ENCODE data around the gene HLA-DQB2. TPM values are rescaled to one million over a fixed set of nuclear protein-coding genes. Genes with fewer than 3 reads are reported as not detected.

Gene HLA-DQB2
- total and polyA plus RNA-seq, 2 experiments from 2014 or later = not detected

GRCh38 chr6:32738126-32738525 is 25.2 kb downstream of the HLA-DQB2 start:
- Histone ChIP-seq H2AFZ (no peak overlapping the region), H4K20me1 (ENCODE audit: insufficient read depth, poor library complexity, severe bottlenecking) (no peaks in the 10 kb centered on the region), H3K4me2 (no peak overlapping the region), H3K36me3 (replicated peaks; ENCODE audit: insufficient read depth, low read depth) (no peaks in the 10 kb centered on the region), H3K4me1 (ENCODE audit: insufficient read depth) (no peaks in the 10 kb centered on the region), H3K9me2 (replicated peaks; ENCODE audit: insufficient read depth) (no peaks in the 10 kb centered on the region), H3K27me3 (peaks cover 5% of the 10 kb centered on the region), H3K27ac (no peak overlapping the region), H3K9me3 (ENCODE audit: low read depth) (no peaks in the 10 kb centered on the region), H3K79me2 (no peaks in the 10 kb centered on the region), H3K4me3 (no peak overlapping the region)
- DNase-seq (ENCODE audit: low spot score) = no peak
- 43% methylated on average over 2 of the region's 2 CpGs for WGBS (ENCODE audit: low lambda C conversion rate, missing lambda C conversion rate)
- TF ChIP-seq CTCF (IDR thresholded peaks at IDR 0.05; ENCODE audit: poor library complexity) (no peak), EZH2 (IDR thresholded peaks at IDR 0.05; ENCODE audit: borderline replicate concordance) (no peak), EZH2phosphoT487 (IDR thresholded peaks at IDR 0.05; ENCODE audit: low read depth, severe bottlenecking, unreplicated experiment) (no peak)

- Histone ChIP-seq H4K20me1 (ENCODE audit: insufficient read depth, poor library complexity, severe bottlenecking) (no peaks in the 10 kb centered on the region), H3K36me3 (replicated peaks; ENCODE audit: insufficient read depth, low read depth) (no peaks in the 10 kb centered on the region), H3K9me2 (replicated peaks; ENCODE audit: insufficient read depth) (no peaks in the 10 kb centered on the region), H3K27ac (no peak overlapping the region), H3K27me3 (no peaks in the 10 kb centered on the region), H3K4me1 (ENCODE audit: insufficient read depth) (no peaks in the 10 kb centered on the region), H3K9me3 (ENCODE audit: low read depth) (no peaks in the 10 kb centered on the region), H2AFZ (no peak overlapping the region), H3K4me3 (no peak overlapping the region), H3K4me2 (no peak overlapping the region), H3K79me2 (no peaks in the 10 kb centered on the region)
- 53% methylated on average over 3 of the region's 3 CpGs for WGBS (ENCODE audit: low lambda C conversion rate, missing lambda C conversion rate)
- no peak for DNase-seq (ENCODE audit: low spot score)
- no peak for TF ChIP-seq CTCF (IDR thresholded peaks at IDR 0.05; ENCODE audit: poor library complexity)
- TF ChIP-seq EZH2 (IDR thresholded peaks at IDR 0.05; ENCODE audit: borderline replicate concordance) = no peak
- TF ChIP-seq EZH2phosphoT487 (IDR thresholded peaks at IDR 0.05; ENCODE audit: low read depth, severe bottlenecking, unreplicated experiment) = no peak
Measured at GRCh38 chr6:32718879-32719278, 44.5 kb downstream of the HLA-DQB2 start.

- DNase-seq (ENCODE audit: low spot score) = no peak
- Histone ChIP-seq H4K20me1 (ENCODE audit: insufficient read depth, poor library complexity, severe bottlenecking) (no peaks in the 10 kb centered on the region), H3K79me2 (no peaks in the 10 kb centered on the region), H3K9me2 (replicated peaks; ENCODE audit: insufficient read depth) (no peaks in the 10 kb centered on the region), H3K4me3 (no peak overlapping the region), H3K9me3 (ENCODE audit: low read depth) (no peaks in the 10 kb centered on the region), H3K36me3 (replicated peaks; ENCODE audit: insufficient read depth, low read depth) (no peaks in the 10 kb centered on the region), H3K4me1 (ENCODE audit: insufficient read depth) (no peaks in the 10 kb centered on the region), H3K27me3 (no peaks in the 10 kb centered on the region), H3K27ac (no peak overlapping the region), H3K4me2 (no peak overlapping the region), H2AFZ (no peak overlapping the region)
- TF ChIP-seq EZH2phosphoT487 (IDR thresholded peaks at IDR 0.05; ENCODE audit: low read depth, severe bottlenecking, unreplicated experiment) (no peak), CTCF (IDR thresholded peaks at IDR 0.05; ENCODE audit: poor library complexity) (no peak), EZH2 (IDR thresholded peaks at IDR 0.05; ENCODE audit: borderline replicate concordance) (no peak)
- WGBS (ENCODE audit: low lambda C conversion rate, missing lambda C conversion rate) = 90% methylated on average over 3 of the region's 3 CpGs
Measured at GRCh38 chr6:32716396-32716795, 46.9 kb downstream of the HLA-DQB2 start.

- Histone ChIP-seq H3K4me2 (no peak overlapping the region), H3K9me2 (replicated peaks; ENCODE audit: insufficient read depth) (no peaks in the 10 kb centered on the region), H3K4me3 (no peak overlapping the region), H2AFZ (no peak overlapping the region), H4K20me1 (ENCODE audit: insufficient read depth, poor library complexity, severe bottlenecking) (no peaks in the 10 kb centered on the region), H3K79me2 (no peaks in the 10 kb centered on the region), H3K36me3 (replicated peaks; ENCODE audit: insufficient read depth, low read depth) (no peaks in the 10 kb centered on the region), H3K4me1 (ENCODE audit: insufficient read depth) (no peaks in the 10 kb centered on the region), H3K27ac (no peak overlapping the region), H3K9me3 (ENCODE audit: low read depth) (no peaks in the 10 kb centered on the region), H3K27me3 (no peaks in the 10 kb centered on the region)
- TF ChIP-seq CTCF (IDR thresholded peaks at IDR 0.05; ENCODE audit: poor library complexity) (no peak), EZH2phosphoT487 (IDR thresholded peaks at IDR 0.05; ENCODE audit: low read depth, severe bottlenecking, unreplicated experiment) (no peak), EZH2 (IDR thresholded peaks at IDR 0.05; ENCODE audit: borderline replicate concordance) (no peak)
- no peak for DNase-seq (ENCODE audit: low spot score)
Measured at GRCh38 chr6:32713241-32713640, 50.1 kb downstream of the HLA-DQB2 start.
